HTERT RPE-1 (cell line): ENCODE results near the gene GRIN3A.

Source experiments
- in situ Hi-C: fragments of 300-500 bp; cut with MboI; formaldehyde crosslinking; loops from 4 replicates; pipeline ENCODE4 v1.14.3; 2020; ENCODE audit warnings: low sequenced_read_pairs

GRIN3A gene

DNA sequence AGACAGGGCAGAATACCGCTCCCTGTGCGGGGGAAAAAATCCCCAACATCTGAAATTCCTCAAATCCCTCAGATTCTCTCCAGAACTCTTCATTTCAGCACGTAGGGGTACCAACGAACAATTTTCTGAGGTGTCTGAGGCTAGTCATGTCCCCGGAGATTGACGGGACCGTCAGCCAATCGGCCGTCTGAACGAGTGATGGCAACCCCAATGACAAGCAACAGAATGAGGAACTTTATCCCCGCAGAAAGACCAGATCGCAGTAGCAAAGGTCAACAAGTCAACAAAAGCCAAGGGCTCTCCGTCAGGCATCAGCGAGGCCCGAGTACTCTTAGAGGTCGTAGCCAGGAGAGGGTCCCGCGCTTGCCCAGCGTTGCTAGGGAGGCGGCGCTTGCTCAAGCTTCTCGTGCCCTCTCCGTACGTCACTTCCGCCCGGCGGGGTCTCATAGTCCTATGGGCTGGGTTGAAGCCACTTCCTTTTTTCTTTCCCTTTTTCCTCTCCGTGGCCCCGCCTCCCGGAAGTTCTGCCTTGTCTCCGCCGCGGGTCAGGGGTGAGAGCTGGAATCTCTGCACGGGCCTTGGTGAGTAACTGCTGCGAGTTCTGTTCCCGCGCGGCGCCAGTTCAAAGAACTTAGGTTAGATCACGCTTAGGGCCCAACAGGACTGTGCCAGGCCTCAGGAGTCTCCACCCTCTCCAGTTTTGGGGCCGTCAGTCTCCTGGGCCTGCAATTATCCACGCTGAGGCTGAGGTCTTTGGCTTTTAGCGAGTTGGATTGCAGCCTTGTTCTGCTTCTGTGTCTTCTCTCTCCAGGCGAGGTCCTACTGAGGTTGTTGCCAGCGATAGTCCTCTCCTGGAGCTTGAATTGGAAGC lies 204.9 kb downstream of the GRIN3A start, which contains the start of gene RNF20:
RNF20 (plus strand) TSS at position 520 of the 871 bp plus-strand sequence. CDS start 1,571 bp downstream, outside the sequence.
- in situ Hi-C loops = no loop called here

DNA sequence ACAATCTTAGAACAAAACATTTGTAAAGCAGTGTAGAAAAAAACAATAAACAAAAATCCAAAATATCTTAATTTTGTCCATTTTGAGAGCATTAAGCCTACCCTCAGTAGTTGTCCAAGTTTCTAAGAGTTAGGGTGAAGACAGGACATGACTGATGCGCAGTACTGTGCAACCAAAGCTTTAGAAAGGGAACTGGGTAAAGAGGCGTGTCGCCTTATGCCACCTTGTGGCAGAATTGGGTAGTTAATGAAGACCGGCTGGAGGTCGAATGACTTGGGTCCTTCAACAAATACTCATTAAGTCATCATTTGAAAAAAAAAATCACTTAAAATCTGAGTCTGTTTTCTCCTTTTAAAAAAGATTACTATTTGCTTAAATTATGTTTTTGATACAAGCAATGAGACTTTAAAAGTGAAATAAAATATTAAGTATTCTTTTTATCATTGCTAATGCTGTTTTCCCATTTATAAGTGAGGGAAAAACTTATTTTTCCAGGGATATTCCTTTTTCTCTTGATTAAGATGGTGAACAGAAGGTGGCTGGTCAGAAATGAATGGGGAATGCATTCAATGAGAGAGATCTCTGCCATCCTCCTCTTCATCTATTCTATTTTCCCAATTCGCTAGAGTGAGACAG lies 208.3 kb downstream of the GRIN3A start:
- in situ Hi-C loops = no loop called here

DNA sequence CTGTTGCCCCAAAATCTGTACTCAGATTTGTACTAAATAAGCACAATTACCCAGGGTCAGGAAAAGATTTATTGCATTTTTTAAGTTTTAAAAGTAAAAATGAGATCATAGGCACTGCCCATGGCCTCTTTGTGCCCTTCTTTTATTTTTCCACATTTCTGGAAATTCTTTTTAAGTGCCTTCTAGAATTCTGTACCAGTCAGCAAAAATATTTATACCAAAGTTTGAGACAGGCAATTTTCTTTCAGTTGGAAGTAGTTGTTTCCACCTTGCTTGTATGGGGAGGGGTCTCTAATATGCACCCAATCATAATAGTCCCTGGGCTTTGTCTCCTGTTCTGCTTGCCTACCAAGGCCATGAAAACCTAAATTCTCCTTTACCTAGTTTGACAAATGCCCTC lies 210.4 kb downstream of the GRIN3A start:
- in situ Hi-C loops = no loop called here

DNA sequence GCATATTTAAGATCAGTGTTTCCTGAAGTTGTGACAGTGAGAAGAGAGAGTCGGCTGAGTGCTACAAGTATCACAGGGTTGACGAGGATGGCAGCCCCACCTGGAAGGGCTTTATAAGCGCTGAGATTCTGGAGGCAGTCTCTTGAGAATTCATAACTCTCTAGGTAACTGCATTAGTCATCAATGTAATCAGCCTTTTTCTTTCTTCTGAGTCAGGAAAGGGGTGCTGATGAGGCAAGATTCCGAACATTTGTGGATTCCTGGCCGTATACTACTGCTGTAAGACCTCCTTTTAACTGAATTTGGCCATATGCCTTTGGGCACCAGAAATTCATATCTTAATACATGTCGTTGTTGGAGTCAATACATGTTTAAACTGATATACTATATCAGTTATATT lies 211.4 kb downstream of the GRIN3A start:
- in situ Hi-C loops = no loop called here

DNA sequence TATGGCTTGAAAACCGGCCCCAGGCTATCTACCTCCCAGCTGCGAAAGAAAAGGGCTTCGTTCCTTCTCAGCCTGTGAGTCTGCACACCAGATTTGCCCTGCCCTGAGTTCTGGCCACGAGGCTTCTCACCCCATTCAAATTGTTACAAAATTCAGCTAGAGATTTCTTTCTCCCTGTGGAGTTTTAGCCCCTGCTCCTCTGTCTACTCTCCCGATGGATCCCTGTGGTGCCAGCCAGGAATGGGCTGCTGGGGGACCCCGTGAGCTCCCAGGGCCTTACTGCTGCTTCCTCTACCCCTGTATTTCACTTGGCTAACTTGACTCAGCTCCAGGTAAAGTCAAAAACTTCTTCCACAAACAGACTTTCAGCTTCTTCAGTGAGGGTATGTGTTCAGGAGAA lies 214.1 kb downstream of the GRIN3A start:
- in situ Hi-C loops = no loop called here
